Kidney (tissue), 22 donors: ENCODE results near the gene LCE2D. TPM values are rescaled to one million over a fixed set of nuclear protein-coding genes. Genes with fewer than 3 reads are reported as not detected.

Experiments used
- DNase-seq, 5 donors: peaks; one replicate each; pipeline ENCODE4 v3.0.0-alpha.2; 2013 to 2020
- FAIRE-seq: peaks from 2 replicates; lab custom pipeline; 2012; peaks lifted over from hg19 to GRCh38; lab: Jason Lieb, UNC
- H3K27ac ChIP-seq, 2 donors: one replicate each; pipeline ENCODE4 v1.7.0; 2013; ENCODE audit warnings: low read depth in 2 of 2, low read length in 2 of 2, inconsistent platforms in 1 of 2
- H3K27me3 ChIP-seq: one replicate; pipeline ENCODE4 v1.7.1; 2013; ENCODE audit warnings: low read length, inconsistent platforms; ENCODE audit not compliant: control insufficient read depth, insufficient read depth
- H3K36me3 ChIP-seq, 3 donors: one replicate each; pipeline versions ENCODE4 v1.7.0 to v1.7.1; 2013; ENCODE audit warnings: low read length in 3 of 3, control low read depth in 1 of 3, inconsistent platforms in 1 of 3; ENCODE audit not compliant: insufficient read depth in 3 of 3, control insufficient read depth in 2 of 3
- H3K4me1 ChIP-seq, 3 donors: one replicate each; pipeline versions ENCODE4 v1.7.0 to v1.7.1; 2013; ENCODE audit warnings: low read length in 3 of 3, inconsistent platforms in 1 of 3, low read depth in 1 of 3; ENCODE audit not compliant: control insufficient read depth in 2 of 3, insufficient read depth in 2 of 3
- H3K4me3 ChIP-seq, 3 donors: one replicate each; pipeline versions ENCODE4 v1.7.0 to v1.8.1; 2013; ENCODE audit warnings: low read length in 3 of 3, control low read depth in 1 of 3, inconsistent platforms in 1 of 3
- H3K9ac ChIP-seq, 3 donors: one replicate each; pipeline versions ENCODE4 v1.7.0 to v1.7.1; 2013; ENCODE audit warnings: low read length in 3 of 3, control low read depth in 1 of 3, inconsistent platforms in 1 of 3
- H3K9me3 ChIP-seq, 3 donors: one replicate each; pipeline versions ENCODE4 v1.7.0 to v1.7.1; 2013; ENCODE audit warnings: low read length in 3 of 3, control low read depth in 1 of 3, inconsistent platforms in 1 of 3; ENCODE audit not compliant: control insufficient read depth in 2 of 3, insufficient read depth in 1 of 3
- CTCF ChIP-seq: IDR thresholded peaks from 3 replicates; pipeline ENCODE4 v1.5.1; 2012; ENCODE audit warnings: mild to moderate bottlenecking, moderate library complexity, borderline replicate concordance; ENCODE audit not compliant: insufficient read depth; ENCODE audit errors: extremely low read depth
- intact Hi-C: fragments of 100-400 bp; cut with DNase I; formaldehyde crosslinking; loops from one replicate; pipeline ENCODE4 v1.11.1; 2022
- long read RNA-seq, 10 donors: library from polyadenylated mRNA in 1 of 10; unstranded in 1 of 10; transcript quantifications; one replicate each; pipeline ENCODE4 v2.0.0 and lab custom pipeline, GENCODE V29; 2021 to 2026
- polyA plus RNA-seq: library from polyadenylated mRNA; stranded (reverse); fragments of 350-450 nt; fragmentation: Illumina TruSeq; extraction: RNeasy Lipid Tissue Mini Kit (QIAGEN cat#74804); gene quantifications from one replicate; pipeline ENCODE4 v1.2.3, GENCODE V29; 2014; ENCODE audit warnings: low read depth, low replicate concordance; ENCODE audit not compliant: insufficient read depth
- total RNA-seq: library from RNA; stranded (reverse); fragmentation: NEBNext Ultra II Directional; extraction: Animal tissue kit (Norgen Biotek cat#: 25700); gene quantifications from one replicate; pipeline ENCODE4 v1.2.1, GENCODE V29; 2021
- donor health status: control.
- donor health status: control.
- donor health status: control.
- donor health status: control.
- donor health status: control.
- donor health status: DM: yes; HTN: yes; CAD: no.
- donor health status: Normal renal cell carcinoma (clear cell type).

The LCE2D gene
- total RNA-seq (not detected), polyA plus RNA-seq (not detected)
- long read RNA-seq, donor 1: 0 reads
- long read RNA-seq, donor 2: 0 reads
- long read RNA-seq, donor 3: 0 reads
- long read RNA-seq, donor 4: 0 reads
- long read RNA-seq, donor 5: 0 reads
- long read RNA-seq, donor 6: 0 reads
- long read RNA-seq, donor 7: 0 reads
- long read RNA-seq, donor 8: 0 reads
- long read RNA-seq, donor 9: 0 reads
- long read RNA-seq, donor 10: 0 reads

GRCh38 chr1:152663098-152663497 lies at the start of gene LCE2D:
Gene LCE2D, plus strand, starts transcription at chr1:152663380. Its CDS starts 726 bp downstream, at chr1:152664106.
- no peak within 1 kb of the TSS for H3K9ac ChIP-seq
- H3K36me3 ChIP-seq: no peaks in the 10 kb centered on the region
- no peak for FAIRE-seq
- no peak for DNase-seq
- no peaks in the 10 kb centered on the region for H3K9me3 ChIP-seq
- no peaks in the 10 kb centered on the region for H3K4me1 ChIP-seq
- no peak within 1 kb of the TSS for H3K4me3 ChIP-seq
- intact Hi-C loops: no loop called here
- no peak for TF ChIP-seq CTCF
- no peaks in the 10 kb centered on the region for H3K27me3 ChIP-seq
- H3K27ac ChIP-seq: no peak within 1 kb of the TSS

- H3K4me1 ChIP-seq: no peaks in the 10 kb centered on the region
- FAIRE-seq (no peak), DNase-seq (no peak)
- no peak for TF ChIP-seq CTCF
- peaks cover 0 to 5% (median 2%) of the 10 kb centered on the region in 3 donors for H3K9me3 ChIP-seq
- H3K27ac ChIP-seq: no peak within 1 kb of the TSS
- no peak within 1 kb of the TSS for H3K9ac ChIP-seq
- no peaks in the 10 kb centered on the region for H3K27me3 ChIP-seq
- intact Hi-C loops: no loop called here
- H3K36me3 ChIP-seq: no peaks in the 10 kb centered on the region
- H3K4me3 ChIP-seq: no peak within 1 kb of the TSS
Observed at GRCh38 chr1:152613511-152613910, 49.7 kb upstream of the LCE2D start, which contains the start of gene LCE3B. Gene LCE3B, plus strand, starts transcription at chr1:152613811. Its CDS starts 0 bp downstream, at chr1:152613811.

GRCh38 chr1:152621993-152622392 lies 41.2 kb upstream of the LCE2D start:
- no peak overlapping the region for H3K4me3 ChIP-seq
- FAIRE-seq: no peak
- H3K4me1 ChIP-seq: no peaks in the 10 kb centered on the region
- H3K27ac ChIP-seq: no peak overlapping the region
- no peaks in the 10 kb centered on the region for H3K27me3 ChIP-seq
- H3K9ac ChIP-seq: no peak overlapping the region
- peaks cover 0 to 11% (median 11%) of the 10 kb centered on the region in 3 donors for H3K9me3 ChIP-seq
- no peak for DNase-seq
- intact Hi-C loops: no loop called here
- no peaks in the 10 kb centered on the region for H3K36me3 ChIP-seq
- no peak for TF ChIP-seq CTCF

- H3K27me3 ChIP-seq: no peaks in the 10 kb centered on the region
- H3K27ac ChIP-seq: no peak within 1 kb of the TSS
- TF ChIP-seq CTCF: no peak
- H3K36me3 ChIP-seq: no peaks in the 10 kb centered on the region
- DNase-seq (no peak), FAIRE-seq (no peak)
- H3K9me3 ChIP-seq: peaks cover 0 to 11% (median 8%) of the 10 kb centered on the region in 3 donors
- no peak within 1 kb of the TSS for H3K9ac ChIP-seq
- H3K4me1 ChIP-seq: no peaks in the 10 kb centered on the region
- H3K4me3 ChIP-seq: no peak within 1 kb of the TSS
- intact Hi-C loops: no loop called here
Observed at GRCh38 chr1:152622803-152623202, 40.4 kb upstream of the LCE2D start, which contains the start of gene LCE3A. Gene LCE3A, minus strand, starts transcription at chr1:152623103. Its CDS starts 0 bp downstream, at chr1:152623103.
